ENCODE measurements around the gene ZDHHC18.

- no peak for TF ChIP-seq TAF1 (IDR thresholded peaks at IDR 0.05; ENCODE audit: low read depth)
- TF ChIP-seq, protein P1, sequence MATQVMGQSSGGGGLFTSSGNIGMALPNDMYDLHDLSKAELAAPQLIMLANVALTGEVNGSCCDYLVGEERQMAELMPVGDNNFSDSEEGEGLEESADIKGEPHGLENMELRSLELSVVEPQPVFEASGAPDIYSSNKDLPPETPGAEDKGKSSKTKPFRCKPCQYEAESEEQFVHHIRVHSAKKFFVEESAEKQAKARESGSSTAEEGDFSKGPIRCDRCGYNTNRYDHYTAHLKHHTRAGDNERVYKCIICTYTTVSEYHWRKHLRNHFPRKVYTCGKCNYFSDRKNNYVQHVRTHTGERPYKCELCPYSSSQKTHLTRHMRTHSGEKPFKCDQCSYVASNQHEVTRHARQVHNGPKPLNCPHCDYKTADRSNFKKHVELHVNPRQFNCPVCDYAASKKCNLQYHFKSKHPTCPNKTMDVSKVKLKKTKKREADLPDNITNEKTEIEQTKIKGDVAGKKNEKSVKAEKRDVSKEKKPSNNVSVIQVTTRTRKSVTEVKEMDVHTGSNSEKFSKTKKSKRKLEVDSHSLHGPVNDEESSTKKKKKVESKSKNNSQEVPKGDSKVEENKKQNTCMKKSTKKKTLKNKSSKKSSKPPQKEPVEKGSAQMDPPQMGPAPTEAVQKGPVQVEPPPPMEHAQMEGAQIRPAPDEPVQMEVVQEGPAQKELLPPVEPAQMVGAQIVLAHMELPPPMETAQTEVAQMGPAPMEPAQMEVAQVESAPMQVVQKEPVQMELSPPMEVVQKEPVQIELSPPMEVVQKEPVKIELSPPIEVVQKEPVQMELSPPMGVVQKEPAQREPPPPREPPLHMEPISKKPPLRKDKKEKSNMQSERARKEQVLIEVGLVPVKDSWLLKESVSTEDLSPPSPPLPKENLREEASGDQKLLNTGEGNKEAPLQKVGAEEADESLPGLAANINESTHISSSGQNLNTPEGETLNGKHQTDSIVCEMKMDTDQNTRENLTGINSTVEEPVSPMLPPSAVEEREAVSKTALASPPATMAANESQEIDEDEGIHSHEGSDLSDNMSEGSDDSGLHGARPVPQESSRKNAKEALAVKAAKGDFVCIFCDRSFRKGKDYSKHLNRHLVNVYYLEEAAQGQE (IDR thresholded peaks at IDR 0.05; ENCODE audit: low read depth) = no peak
- TF ChIP-seq RAD21 (IDR thresholded peaks at IDR 0.05; ENCODE audit: low read depth) = no peak
- TF ChIP-seq EP300 (IDR thresholded peaks at IDR 0.05; ENCODE audit: borderline replicate concordance) = no peak
- TF ChIP-seq TEAD4 (IDR thresholded peaks at IDR 0.05) = no peak
- TF ChIP-seq, protein P2, sequence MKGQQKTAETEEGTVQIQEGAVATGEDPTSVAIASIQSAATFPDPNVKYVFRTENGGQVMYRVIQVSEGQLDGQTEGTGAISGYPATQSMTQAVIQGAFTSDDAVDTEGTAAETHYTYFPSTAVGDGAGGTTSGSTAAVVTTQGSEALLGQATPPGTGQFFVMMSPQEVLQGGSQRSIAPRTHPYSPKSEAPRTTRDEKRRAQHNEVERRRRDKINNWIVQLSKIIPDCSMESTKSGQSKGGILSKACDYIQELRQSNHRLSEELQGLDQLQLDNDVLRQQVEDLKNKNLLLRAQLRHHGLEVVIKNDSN (IDR thresholded peaks at IDR 0.05) = no peak
- TF ChIP-seq, protein P3, sequence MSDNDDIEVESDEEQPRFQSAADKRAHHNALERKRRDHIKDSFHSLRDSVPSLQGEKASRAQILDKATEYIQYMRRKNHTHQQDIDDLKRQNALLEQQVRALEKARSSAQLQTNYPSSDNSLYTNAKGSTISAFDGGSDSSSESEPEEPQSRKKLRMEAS (IDR thresholded peaks at IDR 0.05) = no peak
- no peak for TF ChIP-seq CEBPB (IDR thresholded peaks at IDR 0.05)
- no peak for TF ChIP-seq NFIC (IDR thresholded peaks at IDR 0.05)
- no peak for TF ChIP-seq TCF12 (IDR thresholded peaks at IDR 0.05; ENCODE audit: low read depth)
- no peak for TF ChIP-seq YY1 (IDR thresholded peaks at IDR 0.05; ENCODE audit: low read depth)
- TF ChIP-seq FOXM1 (IDR thresholded peaks at IDR 0.05; ENCODE audit: borderline replicate concordance, low read depth) = no peak
Measured at GRCh38 chr1:26827106-26827604, 667 bp downstream of the ZDHHC18 start.

All from Ishikawa (cell line).